ENCODE measurements around the gene PDLIM3. TPM values are rescaled to one million over a fixed set of nuclear protein-coding genes. Genes with fewer than 3 reads are reported as not detected.

Gene PDLIM3
- total RNA-seq (2022; extraction: Qiagen RNA extraction), result 0.12 to 0.14 TPM (median 0.13 TPM) in 4 of 5 replicates, not detected in the other

GRCh38 chr4:185534866-185535611, at the start of gene PDLIM3:
PDLIM3 (minus strand) TSS chr4:185535507; CDS start chr4:185535434, 73 bp downstream.

GRCh38 chr4:185471235-185472102, 63.8 kb downstream of the PDLIM3 start, which contains the start of gene CCDC110:
CCDC110 (minus strand) TSS chr4:185471733; CDS start chr4:185471683, 50 bp downstream.

Other genes with a start within 250 kb of the PDLIM3 start
- 0.08 to 0.18 TPM (median 0.10 TPM) in 5 replicates for gene LRP2BP, start 139.6 kb downstream of the PDLIM3 start, total RNA-seq (2022; extraction: Qiagen RNA extraction)
- gene ANKRD37, start 138.7 kb downstream of the PDLIM3 start, total RNA-seq (2022; extraction: Qiagen RNA extraction), result 3.3 to 4.8 TPM (median 4.2 TPM) in 5 replicates
- gene UFSP2, start 109.5 kb downstream of the PDLIM3 start, total RNA-seq (2022; extraction: Qiagen RNA extraction), result 11.9 to 15.6 TPM (median 13.9 TPM) in 5 replicates
- 0.04 to 0.09 TPM (median 0.07 TPM) in 3 of 5 replicates, not detected in the others for gene CCDC110, start 63.8 kb downstream of the PDLIM3 start, total RNA-seq (2022; extraction: Qiagen RNA extraction)

Data from A549 treated with CORT108297 at 1 μM for 4 hours (cell line).